H9 (cell line): ENCODE measurements around the gene RPL12. TPM values are rescaled to one million over a fixed set of nuclear protein-coding genes. Genes with fewer than 3 reads are reported as not detected.

Experiments used
- DNase-seq: peaks from one replicate; pipeline ENCODE4 v3.0.0-alpha.2; 2017
- H2AFZ ChIP-seq: one replicate; pipeline ENCODE4 v1.6.1; 2013; ENCODE audit warnings: mild to moderate bottlenecking, low read length, control low read depth, moderate library complexity
- H2AK5ac ChIP-seq: 2 replicates; pipeline ENCODE4 v1.6.1; 2013; ENCODE audit warnings: low read length, control low read depth, mixed read lengths; ENCODE audit not compliant: insufficient read length
- H2BK120ac ChIP-seq: one replicate; pipeline ENCODE4 v1.6.1; 2013; ENCODE audit warnings: low read depth, mild to moderate bottlenecking, low read length, control low read depth, inconsistent platforms; ENCODE audit not compliant: poor library complexity, severe bottlenecking
- H2BK12ac ChIP-seq: 2 replicates; pipeline ENCODE4 v1.6.1; 2013; ENCODE audit warnings: low read length, control low read depth, mixed read lengths, low read depth; ENCODE audit not compliant: insufficient read length
- H2BK15ac ChIP-seq: 2 replicates; pipeline ENCODE4 v1.6.1; 2013; ENCODE audit warnings: low read depth, low read length, control low read depth
- H2BK20ac ChIP-seq: one replicate; pipeline ENCODE4 v1.6.1; 2013; ENCODE audit warnings: low read depth, mild to moderate bottlenecking, low read length, control low read depth, inconsistent platforms; ENCODE audit not compliant: poor library complexity, severe bottlenecking
- H2BK5ac ChIP-seq: 2 replicates; pipeline ENCODE4 v1.6.1; 2013; ENCODE audit warnings: low read length, control low read depth, mixed read lengths; ENCODE audit not compliant: insufficient read length
- H3K14ac ChIP-seq: 2 replicates; pipeline ENCODE4 v1.6.1; 2013; ENCODE audit warnings: low read length, control low read depth; ENCODE audit not compliant: insufficient read depth
- H3K18ac ChIP-seq: 2 replicates; pipeline ENCODE4 v1.6.1; 2013; ENCODE audit warnings: low read depth, mild to moderate bottlenecking, mixed read lengths, low read length, control low read depth; ENCODE audit not compliant: insufficient read length
- H3K23ac ChIP-seq: 2 replicates; pipeline ENCODE4 v1.6.1; 2013; ENCODE audit warnings: low read length, control low read depth, mixed read lengths, low read depth; ENCODE audit not compliant: insufficient read length
- H3K23me2 ChIP-seq: 2 replicates; pipeline ENCODE4 v1.6.1; 2013; ENCODE audit warnings: low read depth, mild to moderate bottlenecking, mixed read lengths, low read length, control low read depth; ENCODE audit not compliant: insufficient read length, poor library complexity, severe bottlenecking
- H3K27ac ChIP-seq: 2 replicates; pipeline ENCODE4 v1.5.1; 2013; ENCODE audit warnings: low read length, control low read depth, mixed read lengths, low read depth; ENCODE audit not compliant: insufficient read length
- H3K27me3 ChIP-seq: 2 replicates; pipeline ENCODE4 v1.6.1; 2013; ENCODE audit warnings: low read length, control low read depth, inconsistent platforms; ENCODE audit not compliant: insufficient read depth
- H3K4ac ChIP-seq: 2 replicates; pipeline ENCODE4 v1.6.1; 2013; ENCODE audit warnings: low read depth, mild to moderate bottlenecking, control low read depth, inconsistent platforms, low read length, moderate library complexity
- H3K4me1 ChIP-seq: 2 replicates; pipeline ENCODE4 v1.6.1; 2013; ENCODE audit warnings: low read length, control low read depth, inconsistent platforms; ENCODE audit not compliant: insufficient read depth
- H3K4me2 ChIP-seq: 2 replicates; pipeline ENCODE4 v1.6.1; 2013; ENCODE audit warnings: low read length, control low read depth, mixed read lengths; ENCODE audit not compliant: insufficient read length, insufficient read depth
- H3K56ac ChIP-seq: 2 replicates; pipeline ENCODE4 v1.6.1; 2013; ENCODE audit warnings: low read depth, mild to moderate bottlenecking, mixed read lengths, low read length, control low read depth; ENCODE audit not compliant: insufficient read length
- H3K79me1 ChIP-seq: 2 replicates; pipeline ENCODE4 v1.6.1; 2013; ENCODE audit warnings: low read depth, mild to moderate bottlenecking, moderate library complexity, low read length, control low read depth, inconsistent platforms; ENCODE audit not compliant: insufficient read depth, poor library complexity, severe bottlenecking
- H3K79me2 ChIP-seq: 2 replicates; pipeline ENCODE4 v1.6.1; 2013; ENCODE audit warnings: low read length, control low read depth, inconsistent platforms; ENCODE audit not compliant: insufficient read depth
- H3K9ac ChIP-seq: 2 replicates; pipeline ENCODE4 v1.6.1; 2013; ENCODE audit warnings: low read length, control low read depth, mixed read lengths; ENCODE audit not compliant: insufficient read length; ENCODE audit errors: extremely low read depth
- H3K9me3 ChIP-seq: one replicate; pipeline ENCODE4 v1.6.1; 2013; ENCODE audit warnings: low read depth, low read length, inconsistent platforms; ENCODE audit not compliant: control insufficient read depth
- H3T11ph ChIP-seq: one replicate; pipeline ENCODE4 v1.6.1; 2013; ENCODE audit warnings: mild to moderate bottlenecking, low read length, control low read depth, inconsistent platforms
- H4K20me1 ChIP-seq: one replicate; pipeline ENCODE4 v1.6.1; 2013; ENCODE audit not compliant: control insufficient read depth, insufficient read length, insufficient read depth
- H4K5ac ChIP-seq: 2 replicates; pipeline ENCODE4 v1.6.1; 2013; ENCODE audit warnings: low read depth, mild to moderate bottlenecking, mixed read lengths, low read length, control low read depth; ENCODE audit not compliant: insufficient read length
- H4K8ac ChIP-seq: replicated peaks from 2 replicates; pipeline ENCODE4 v1.6.1; 2013; ENCODE audit warnings: low read length, control low read depth, mixed read lengths, low read depth; ENCODE audit not compliant: insufficient read length
- H4K91ac ChIP-seq: 2 replicates; pipeline ENCODE4 v1.6.1; 2013; ENCODE audit warnings: low read depth, mild to moderate bottlenecking, moderate library complexity, mixed read lengths, low read length, control low read depth; ENCODE audit not compliant: insufficient read length
- H3K27ac Mint-ChIP-seq, 3 experiments: 2 replicates in 2 of 3; 3 replicates in 1 of 3; pipeline ENCODE4 v1.8.0; 2020 to 2021; ENCODE audit warnings: mixed read lengths in 3 of 3, mild to moderate bottlenecking in 1 of 3, moderate library complexity in 1 of 3
- H3K27me3 Mint-ChIP-seq: 2 replicates; pipeline ENCODE4 v1.8.0; 2021; ENCODE audit warnings: low read depth, mild to moderate bottlenecking, moderate library complexity, mixed read lengths
- H3K36me3 Mint-ChIP-seq, 3 experiments: 2 replicates in 2 of 3; 3 replicates in 1 of 3; pipeline ENCODE4 v1.8.0; 2020 to 2021; ENCODE audit warnings: low read depth in 3 of 3, mixed read lengths in 3 of 3; ENCODE audit not compliant: insufficient read depth in 1 of 3
- H3K4me1 Mint-ChIP-seq, 2 experiments: 2 replicates each; pipeline ENCODE4 v1.8.0; 2020; ENCODE audit warnings: mixed read lengths in 2 of 2
- H3K4me3 Mint-ChIP-seq, 2 experiments: 2 replicates in 1 of 2; 3 replicates in 1 of 2; pipeline ENCODE4 v1.8.0; 2020 to 2021; ENCODE audit warnings: mild to moderate bottlenecking in 2 of 2, mixed read lengths in 2 of 2, moderate library complexity in 1 of 2
- H3K9me3 Mint-ChIP-seq, 2 experiments: 2 replicates in 1 of 2; 3 replicates in 1 of 2; pipeline ENCODE4 v1.8.0; 2020; ENCODE audit warnings: mild to moderate bottlenecking in 2 of 2, mixed read lengths in 2 of 2, moderate library complexity in 1 of 2
- WGBS: extraction: QIAGEN DNeasy Blood & Tissue Kit; methylation state at CpG from one replicate; pipeline ENCODE4 v1.1.7; 2013; ENCODE audit warnings: missing lambda C conversion rate, low lambda C conversion rate, mixed read lengths; ENCODE audit not compliant: insufficient read length; ENCODE audit errors: extremely low coverage; 5-methylcytosine and 5-hydroxymethylcytosine counted together
- total RNA-seq: library from RNA; stranded (reverse); gene quantifications from 2 replicates; pipeline ENCODE4 v1.2.1, GENCODE V29; 2021
- TF ChIP-seq, protein P1 (sequence below): fragments of 200-600 bp; sonication (generic); conservative IDR thresholded peaks from 3 replicates; pipeline ENCODE4 v1.8.0; 2021; ENCODE audit warnings: antibody characterized with exemption, mild to moderate bottlenecking

RPL12 gene
- total RNA-seq, 1 experiment from 2014 or later, result 1,710 TPM

DNA sequence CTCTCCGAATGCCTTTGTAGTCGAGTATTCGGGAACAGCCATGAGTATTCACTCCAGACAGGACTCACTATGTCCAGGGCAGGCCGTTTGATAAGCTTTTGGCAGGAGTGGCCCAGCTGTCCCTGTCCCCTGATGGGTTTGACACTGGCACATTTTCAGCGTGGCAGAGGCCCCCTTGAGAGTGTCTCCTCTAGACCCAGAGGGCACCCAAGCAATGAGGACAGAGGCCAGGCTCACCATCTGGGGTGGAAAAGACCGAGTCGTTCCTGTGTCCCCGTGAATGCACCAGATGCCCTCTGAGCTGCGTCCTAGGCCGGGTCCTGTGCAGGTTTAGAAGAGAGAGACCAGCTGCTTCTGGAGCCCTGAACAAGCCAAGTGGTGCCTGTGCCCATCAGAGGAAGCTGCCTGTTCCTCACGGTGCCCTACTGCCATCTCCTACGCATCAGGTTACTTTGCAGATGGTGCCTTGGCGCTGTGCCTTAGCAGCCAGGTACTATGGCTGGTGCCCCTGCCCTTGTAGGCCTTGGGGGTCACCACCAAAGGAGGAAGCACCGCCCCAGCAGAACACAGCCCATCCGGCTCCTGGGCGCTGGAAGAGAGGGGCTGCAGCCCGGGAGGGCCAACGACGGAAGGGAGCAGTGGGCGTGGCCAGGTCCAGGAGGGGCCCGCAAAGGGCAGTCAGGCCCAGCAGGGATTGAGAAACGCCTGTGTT lies 42.5 kb upstream of the RPL12 start:
- Histone ChIP-seq H3K4me2 (no peak overlapping the region), H2AFZ (no peak overlapping the region), H3K27ac (no peak overlapping the region), H3K56ac (no peak overlapping the region), H2BK12ac (no peak overlapping the region), H3K18ac (no peak overlapping the region), H4K8ac (no peak overlapping the region), H3K4me1 (no peaks in the 10 kb centered on the region), H4K91ac (no peak overlapping the region), H2BK5ac (no peak overlapping the region), H2AK5ac (no peak overlapping the region), H3K23ac (no peak overlapping the region), H3T11ph (no peak overlapping the region), H3K27me3 (no peaks in the 10 kb centered on the region), H3K79me1 (no peaks in the 10 kb centered on the region), H3K9ac (no peak overlapping the region), H3K23me2 (no peaks in the 10 kb centered on the region), H3K79me2 (no peaks in the 10 kb centered on the region), H3K4ac (no peak overlapping the region), H2BK20ac (no peak overlapping the region), H3K14ac (no peak overlapping the region), H3K9me3 (no peaks in the 10 kb centered on the region), H4K20me1 (no peaks in the 10 kb centered on the region), H2BK15ac (no peak overlapping the region), H4K5ac (no peak overlapping the region), H2BK120ac (no peak overlapping the region)
- Mint-ChIP-seq H3K4me3 (no peak overlapping the region), H3K27me3 (no peaks in the 10 kb centered on the region), H3K27ac (peak overlapping the region in 1 of 3 experiments; percentile 20; a peak in 2 of 7 replicates), H3K36me3 (peaks cover 8 to 36% (median 27%) of the 10 kb centered on the region in 3 experiments; a peak in 6 of 7 replicates), H3K9me3 (no peaks in the 10 kb centered on the region), H3K4me1 (peaks cover 4 to 8% of the 10 kb centered on the region in 2 experiments)
- no CpG with 5 or more reads among the region's 22 CpGs for WGBS
- DNase-seq, result no peak
- TF ChIP-seq, protein P1, sequence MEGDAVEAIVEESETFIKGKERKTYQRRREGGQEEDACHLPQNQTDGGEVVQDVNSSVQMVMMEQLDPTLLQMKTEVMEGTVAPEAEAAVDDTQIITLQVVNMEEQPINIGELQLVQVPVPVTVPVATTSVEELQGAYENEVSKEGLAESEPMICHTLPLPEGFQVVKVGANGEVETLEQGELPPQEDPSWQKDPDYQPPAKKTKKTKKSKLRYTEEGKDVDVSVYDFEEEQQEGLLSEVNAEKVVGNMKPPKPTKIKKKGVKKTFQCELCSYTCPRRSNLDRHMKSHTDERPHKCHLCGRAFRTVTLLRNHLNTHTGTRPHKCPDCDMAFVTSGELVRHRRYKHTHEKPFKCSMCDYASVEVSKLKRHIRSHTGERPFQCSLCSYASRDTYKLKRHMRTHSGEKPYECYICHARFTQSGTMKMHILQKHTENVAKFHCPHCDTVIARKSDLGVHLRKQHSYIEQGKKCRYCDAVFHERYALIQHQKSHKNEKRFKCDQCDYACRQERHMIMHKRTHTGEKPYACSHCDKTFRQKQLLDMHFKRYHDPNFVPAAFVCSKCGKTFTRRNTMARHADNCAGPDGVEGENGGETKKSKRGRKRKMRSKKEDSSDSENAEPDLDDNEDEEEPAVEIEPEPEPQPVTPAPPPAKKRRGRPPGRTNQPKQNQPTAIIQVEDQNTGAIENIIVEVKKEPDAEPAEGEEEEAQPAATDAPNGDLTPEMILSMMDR, result no peak
